Measurements from ENCODE around the gene TSHZ3.

Gene TSHZ3

GRCh38 chr19:31260171-31260933, 88.9 kb downstream of the TSHZ3 start:
- no peak for DNase-seq

GRCh38 chr19:31258211-31259052, 90.8 kb downstream of the TSHZ3 start:
- no peak for DNase-seq

- DNase-seq = no peak
These were observed 91.7 kb downstream of the TSHZ3 start for GRCh38 chr19:31257426-31258130.

GRCh38 chr19:31257025-31257424, 92.2 kb downstream of the TSHZ3 start:
- DNase-seq = no peak

GRCh38 chr19:31256593-31256960, 92.7 kb downstream of the TSHZ3 start:
- DNase-seq = no peak

- DNase-seq = no peak
These were observed 93.2 kb downstream of the TSHZ3 start for GRCh38 chr19:31255831-31256592.

GRCh38 chr19:31255174-31255799, 93.9 kb downstream of the TSHZ3 start:
- DNase-seq = no peak

GRCh38 chr19:31254611-31255010, 94.6 kb downstream of the TSHZ3 start:
- no peak for DNase-seq

GRCh38 chr19:31254180-31254551, 95.1 kb downstream of the TSHZ3 start:
- no peak for DNase-seq

GRCh38 chr19:31253526-31254179, 95.6 kb downstream of the TSHZ3 start:
- no peak for DNase-seq

GRCh38 chr19:31252441-31252840, 96.8 kb downstream of the TSHZ3 start:
- DNase-seq = no peak

GRCh38 chr19:31249217-31249616, 100.0 kb downstream of the TSHZ3 start:
- no peak for DNase-seq

GRCh38 chr19:31235806-31236205, 113.4 kb downstream of the TSHZ3 start:
- no peak for DNase-seq

- DNase-seq = no peak
These were observed 115.9 kb downstream of the TSHZ3 start for GRCh38 chr19:31233295-31233800.

GRCh38 chr19:31232871-31233270, 116.4 kb downstream of the TSHZ3 start:
- DNase-seq = no peak

- no peak for DNase-seq
These were observed 117.1 kb downstream of the TSHZ3 start for GRCh38 chr19:31232180-31232579.

- DNase-seq = no peak
These were observed 118.0 kb downstream of the TSHZ3 start for GRCh38 chr19:31231237-31231636.

GRCh38 chr19:31226151-31226935, 122.9 kb downstream of the TSHZ3 start:
- no peak for DNase-seq

All from NCI-H510A treated with DMSO at 0.1 percent for 48 hours (cell line).